ENCODE results near the gene PRLHR. TPM values are rescaled to one million over a fixed set of nuclear protein-coding genes. Genes with fewer than 3 reads are reported as not detected.

PRLHR gene
- polyA plus RNA-seq, 1 of the 3 experiments (the other 2 are of a cell fraction): not detected

- POLR2A ChIA-PET: no interaction called here
- no peak for DNase-seq
Measured at GRCh38 chr10:118566911-118567310, 28.5 kb downstream of the PRLHR start.

More at GRCh38 chr10:118566911-118567310, 28.5 kb downstream of the PRLHR start:
- no peaks in the 10 kb centered on the region for H3K9me2 ChIP-seq
- TF ChIP-seq CTCF (IDR thresholded peaks at IDR 0.05): no peak
- no peak for TF ChIP-seq USF1 (IDR thresholded peaks at IDR 0.05; ENCODE audit: borderline replicate concordance, low read depth)
- no peak for TF ChIP-seq ELF1 (IDR thresholded peaks at IDR 0.05)
- TF ChIP-seq FOSL2 (IDR thresholded peaks at IDR 0.05; ENCODE audit: borderline replicate concordance, low read depth): no peak
- no peak for TF ChIP-seq USF2 (IDR thresholded peaks at IDR 0.05; ENCODE audit: borderline replicate concordance, low read depth, low read length)
- no peak for TF ChIP-seq NRF1 (IDR thresholded peaks at IDR 0.05; ENCODE audit: low read depth, low read length)
- no peak for TF ChIP-seq MXI1 (IDR thresholded peaks at IDR 0.05; ENCODE audit: low read depth, low read length)
- TF ChIP-seq RAD21 (IDR thresholded peaks at IDR 0.05; ENCODE audit: low read length): no peak
- TF ChIP-seq CHD2 (IDR thresholded peaks at IDR 0.05; ENCODE audit: low read length, partially characterized antibody): no peak
- no peak for TF ChIP-seq SMC3 (IDR thresholded peaks at IDR 0.05; ENCODE audit: low read depth, low read length)
- TF ChIP-seq RCOR1 (IDR thresholded peaks at IDR 0.05; ENCODE audit: low read length): no peak
- no peak for TF ChIP-seq REST (IDR thresholded peaks at IDR 0.05; ENCODE audit: low read depth, low read length)
- TF ChIP-seq IRF3 (IDR thresholded peaks at IDR 0.05; ENCODE audit: low read depth, low read length): no peak
- TF ChIP-seq TAF1 (IDR thresholded peaks at IDR 0.05; ENCODE audit: borderline replicate concordance, low read depth, low read length): no peak
- no peak for TF ChIP-seq TEAD4 (IDR thresholded peaks at IDR 0.05; ENCODE audit: borderline replicate concordance, insufficient read depth)
- TF ChIP-seq TCF12 (IDR thresholded peaks at IDR 0.05): no peak
- TF ChIP-seq MAX (IDR thresholded peaks at IDR 0.05; ENCODE audit: low read depth): no peak
- no peak for TF ChIP-seq GATA2 (CRISPR knock-in tag; IDR thresholded peaks at IDR 0.05)
- no peak for TF ChIP-seq RFX5 (IDR thresholded peaks at IDR 0.05; ENCODE audit: low read length)
- H3K36me3 ChIP-seq (replicated peaks in 1 of 2; ENCODE audit: control insufficient read depth in 1 of 2, insufficient read depth in 2 of 2, low read length in 1 of 2): no peaks in the 10 kb centered on the region
- H4K20me1 ChIP-seq (ENCODE audit: insufficient read depth): no peaks in the 10 kb centered on the region
- peaks cover 0 to 29% of the 10 kb centered on the region in 2 experiments; a peak in 2 of 4 replicates for H3K4me1 ChIP-seq (ENCODE audit: control insufficient read depth in 1 of 2, insufficient read depth in 2 of 2, low read depth in 1 of 2, low read length in 1 of 2)
- no peaks in the 10 kb centered on the region for H3K79me2 ChIP-seq (ENCODE audit: insufficient read depth)
- 50% methylated on average over 8 of the region's 8 CpGs for WGBS (ENCODE audit: low lambda C conversion rate)
- H3K4me3 ChIP-seq (ENCODE audit: low read depth in 2 of 2, low read length in 1 of 2): no peak overlapping the region
- no peak overlapping the region for H3K27ac ChIP-seq (ENCODE audit: low read depth in 2 of 2, low read length in 1 of 2)
- H3K27me3 ChIP-seq (ENCODE audit: insufficient read depth): no peaks in the 10 kb centered on the region
- no peaks in the 10 kb centered on the region for H3F3A ChIP-seq (replicated peaks; ENCODE audit: insufficient read depth)
- CTCF ChIA-PET: interaction anchor here (0.8 to 11.4 kb wide), 19 partner anchors 9 to 632 kb away, joined by 3 to 226 read pairs (median 14); partner anchors contain the start of gene PRLHR
- no peak overlapping the region for H3K4me2 ChIP-seq
- no peak overlapping the region for H2AFZ ChIP-seq (ENCODE audit: low read depth)
- H3K9me3 ChIP-seq: no peaks in the 10 kb centered on the region
- H3K9ac ChIP-seq: no peak overlapping the region
